ENCODE data around the gene HES1.
A peak's percentile ranks its signal among the peaks of the same experiment; 100 is the strongest.

Gene HES1

DNA sequence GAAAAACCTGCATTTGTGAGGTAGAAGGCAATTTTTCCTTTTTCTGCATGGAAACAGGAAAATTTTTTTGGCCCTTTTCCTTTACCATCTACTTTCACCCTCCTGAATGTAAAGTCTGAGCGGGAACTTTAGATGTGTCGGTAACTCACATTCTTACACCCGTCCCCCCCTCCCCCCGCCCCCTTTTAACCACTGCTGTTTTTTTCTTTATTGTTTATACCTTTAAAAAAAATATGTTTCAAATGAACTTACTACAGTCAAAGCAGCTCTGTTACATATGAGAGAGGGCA lies 487 bp upstream of the HES1 start:
- peaks cover 78% of the 10 kb centered on the region for H3K4me1 ChIP-seq (ENCODE audit: insufficient read depth, low read length, poor library complexity, severe bottlenecking)

GRCh38 chr3:194136519-194137007 lies 615 bp downstream of the HES1 start:
- H3K27me3 ChIP-seq (ENCODE audit: insufficient read depth, low read length, poor library complexity, severe bottlenecking) = no peaks in the 10 kb centered on the region
- H3K4me3 ChIP-seq (ENCODE audit: low read length, poor library complexity, severe bottlenecking) = peak overlapping the region; percentile 77
- no peaks in the 10 kb centered on the region for H3K9me3 ChIP-seq (ENCODE audit: insufficient read depth, low read depth, low read length)
- peaks cover 69% of the 10 kb centered on the region for H3K4me1 ChIP-seq (ENCODE audit: insufficient read depth, low read length, poor library complexity, severe bottlenecking)
- no peak for TF ChIP-seq EZH2phosphoT487 (IDR thresholded peaks at IDR 0.05; ENCODE audit: borderline replicate concordance)
- TF ChIP-seq, protein P1, sequence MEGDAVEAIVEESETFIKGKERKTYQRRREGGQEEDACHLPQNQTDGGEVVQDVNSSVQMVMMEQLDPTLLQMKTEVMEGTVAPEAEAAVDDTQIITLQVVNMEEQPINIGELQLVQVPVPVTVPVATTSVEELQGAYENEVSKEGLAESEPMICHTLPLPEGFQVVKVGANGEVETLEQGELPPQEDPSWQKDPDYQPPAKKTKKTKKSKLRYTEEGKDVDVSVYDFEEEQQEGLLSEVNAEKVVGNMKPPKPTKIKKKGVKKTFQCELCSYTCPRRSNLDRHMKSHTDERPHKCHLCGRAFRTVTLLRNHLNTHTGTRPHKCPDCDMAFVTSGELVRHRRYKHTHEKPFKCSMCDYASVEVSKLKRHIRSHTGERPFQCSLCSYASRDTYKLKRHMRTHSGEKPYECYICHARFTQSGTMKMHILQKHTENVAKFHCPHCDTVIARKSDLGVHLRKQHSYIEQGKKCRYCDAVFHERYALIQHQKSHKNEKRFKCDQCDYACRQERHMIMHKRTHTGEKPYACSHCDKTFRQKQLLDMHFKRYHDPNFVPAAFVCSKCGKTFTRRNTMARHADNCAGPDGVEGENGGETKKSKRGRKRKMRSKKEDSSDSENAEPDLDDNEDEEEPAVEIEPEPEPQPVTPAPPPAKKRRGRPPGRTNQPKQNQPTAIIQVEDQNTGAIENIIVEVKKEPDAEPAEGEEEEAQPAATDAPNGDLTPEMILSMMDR (conservative IDR thresholded peaks at IDR 0.05; ENCODE audit: low read length) = no peak
- H4K20me1 ChIP-seq (ENCODE audit: insufficient read depth, low read length, poor library complexity, severe bottlenecking) = no peaks in the 10 kb centered on the region
- H3K9me2 ChIP-seq (replicated peaks; ENCODE audit: low read depth, low read length) = no peaks in the 10 kb centered on the region
- H3K79me2 ChIP-seq (ENCODE audit: insufficient read depth, low read length) = peaks cover 22% of the 10 kb centered on the region
- no peak overlapping the region for H2AFZ ChIP-seq (ENCODE audit: low read length)
- H3F3A ChIP-seq (ENCODE audit: low read depth) = peaks cover 34% of the 10 kb centered on the region
- H3K36me3 ChIP-seq (ENCODE audit: insufficient read depth, low read length) = no peaks in the 10 kb centered on the region
- peak overlapping the region; percentile 97 for H3K4me2 ChIP-seq (ENCODE audit: low read depth, low read length, poor library complexity, severe bottlenecking)
- peak overlapping the region; percentile 88 for H3K9ac ChIP-seq (ENCODE audit: low read depth, low read length, poor library complexity, severe bottlenecking)

More for the DNA sequence above, 487 bp upstream of the HES1 start:
- peak overlapping the region; percentile 52; the same call in 1 of the 2 replicates for H2AFZ ChIP-seq (ENCODE audit: low read length)
- peak overlapping the region; percentile 82 for H3K9ac ChIP-seq (ENCODE audit: low read depth, low read length, poor library complexity, severe bottlenecking)
- no peaks in the 10 kb centered on the region for H3K27me3 ChIP-seq (ENCODE audit: insufficient read depth, low read length, poor library complexity, severe bottlenecking)
- H3F3A ChIP-seq (ENCODE audit: low read depth) = peaks cover 34% of the 10 kb centered on the region
- TF ChIP-seq EZH2phosphoT487 (IDR thresholded peaks at IDR 0.05; ENCODE audit: borderline replicate concordance) = no peak
- TF ChIP-seq, protein P1 (conservative IDR thresholded peaks at IDR 0.05; ENCODE audit: low read length) = no peak
- H3K36me3 ChIP-seq (ENCODE audit: insufficient read depth, low read length) = no peaks in the 10 kb centered on the region
- peak overlapping the region; percentile 97 for H3K4me2 ChIP-seq (ENCODE audit: low read depth, low read length, poor library complexity, severe bottlenecking)
- peaks cover 22% of the 10 kb centered on the region for H3K79me2 ChIP-seq (ENCODE audit: insufficient read depth, low read length)
- H3K9me2 ChIP-seq (replicated peaks; ENCODE audit: low read depth, low read length) = no peaks in the 10 kb centered on the region
- no peaks in the 10 kb centered on the region for H4K20me1 ChIP-seq (ENCODE audit: insufficient read depth, low read length, poor library complexity, severe bottlenecking)
- H3K9me3 ChIP-seq (ENCODE audit: insufficient read depth, low read depth, low read length) = no peaks in the 10 kb centered on the region
- H3K4me3 ChIP-seq (ENCODE audit: low read length, poor library complexity, severe bottlenecking) = peak overlapping the region; percentile 77

- Histone ChIP-seq H3K9me2 (replicated peaks; ENCODE audit: low read depth, low read length) (no peaks in the 10 kb centered on the region), H4K20me1 (ENCODE audit: insufficient read depth, low read length, poor library complexity, severe bottlenecking) (no peaks in the 10 kb centered on the region), H3K4me3 (ENCODE audit: low read length, poor library complexity, severe bottlenecking) (peak overlapping the region; percentile 77), H3K79me2 (ENCODE audit: insufficient read depth, low read length) (peaks cover 22% of the 10 kb centered on the region), H3K36me3 (ENCODE audit: insufficient read depth, low read length) (no peaks in the 10 kb centered on the region), H3K4me1 (ENCODE audit: insufficient read depth, low read length, poor library complexity, severe bottlenecking) (peaks cover 69% of the 10 kb centered on the region), H3K27me3 (ENCODE audit: insufficient read depth, low read length, poor library complexity, severe bottlenecking) (no peaks in the 10 kb centered on the region), H3K4me2 (ENCODE audit: low read depth, low read length, poor library complexity, severe bottlenecking) (peak overlapping the region; percentile 97), H3F3A (ENCODE audit: low read depth) (peaks cover 38% of the 10 kb centered on the region), H3K9me3 (ENCODE audit: insufficient read depth, low read depth, low read length) (no peaks in the 10 kb centered on the region), H2AFZ (ENCODE audit: low read length) (peak overlapping the region; percentile 76), H3K9ac (ENCODE audit: low read depth, low read length, poor library complexity, severe bottlenecking) (peak overlapping the region; percentile 88)
- no peak for TF ChIP-seq EZH2phosphoT487 (IDR thresholded peaks at IDR 0.05; ENCODE audit: borderline replicate concordance)
- TF ChIP-seq, protein P1 (conservative IDR thresholded peaks at IDR 0.05; ENCODE audit: low read length) = no peak
Observed at GRCh38 chr3:194137008-194137505, 1.1 kb downstream of the HES1 start.
